HCT116 (cell line): ENCODE data around the gene EXOC4. TPM values are rescaled to one million over a fixed set of nuclear protein-coding genes. Genes with fewer than 3 reads are reported as not detected.

Experiments used
- ATAC-seq: fragments of 200-7000 bp; cut with Tn5 transposase; 2 replicates; pipeline ENCODE4 v1.9.1; 2020; ENCODE audit warnings: mild to moderate bottlenecking, moderate library complexity
- BruUV-seq: library from RNA; stranded (reverse); fragments of 400-500 nt; replicated peaks from 2 replicates; lab custom pipeline; 2021; lab: Mats Ljungman, UMichigan
- CTCF ChIA-PET: fragments of 300-600 bp; sonication (Branson Sonifier 250); formaldehyde crosslinking; loops from one replicate; lab custom pipeline; 2021; ENCODE audit warnings: antibody characterized with exemption; lab: Charles Lee
- POLR2A ChIA-PET: fragments of 300-600, 350-600 bp; sonication (Branson Sonifier 250); formaldehyde crosslinking; loops from one replicate; lab custom pipeline; 2021; ENCODE audit warnings: antibody characterized with exemption; lab: Charles Lee
- RAD21 ChIA-PET, 2 experiments: fragments of 300-600 bp; sonication (Branson Sonifier 250); formaldehyde crosslinking; loops; one replicate each; lab custom pipeline; 2023; ENCODE audit warnings: low total read pairs in 2 of 2; ENCODE audit not compliant: uncharacterized antibody in 2 of 2, unreplicated experiment in 2 of 2, low non-redundant PET in 1 of 2; lab: Charles Lee
- DNase-seq: peaks from one replicate; pipeline ENCODE4 v3.0.0-alpha.2; 2010; ENCODE audit warnings: low read depth, low spot score
- H2AFZ ChIP-seq: fragments of 200-600 bp; shearing (Covaris generic), sonication (generic); 2 replicates; pipeline ENCODE4 v1.6.1; 2017; ENCODE audit warnings: low read depth, mixed run types, mixed read lengths, antibody characterized with exemption, low read length; ENCODE audit not compliant: poor library complexity, severe bottlenecking
- H3K27ac ChIP-seq: 2 replicates; pipeline ENCODE4 v1.5.1; 2012; ENCODE audit warnings: low read depth, low read length
- H3K27me3 ChIP-seq: fragments of 200-600 bp; sonication (generic); 2 replicates; pipeline ENCODE4 v1.6.1; 2016; ENCODE audit warnings: mixed run types, low read length, mixed read lengths; ENCODE audit not compliant: insufficient read depth
- H3K36me3 ChIP-seq, 2 experiments: fragments of 200-500 bp in 1 of 2; fragments of 200-600 bp in 1 of 2; sonication (Bioruptor generic) in 1 of 2; sonication (generic) in 1 of 2; 2 replicates each; pipeline versions ENCODE4 v1.5.1 to v1.6.1; 2014 to 2016; ENCODE audit warnings: low read length in 2 of 2, inconsistent platforms in 1 of 2, mixed read lengths in 1 of 2, mixed run types in 1 of 2; ENCODE audit not compliant: insufficient read depth in 2 of 2, control insufficient read depth in 1 of 2
- H3K4me1 ChIP-seq, 2 experiments: fragments of 200-600 bp in 1 of 2; sonication (generic) in 1 of 2; 2 replicates each; pipeline versions ENCODE4 v1.5.1 to v1.6.1; 2012 to 2017; ENCODE audit warnings: low read length in 2 of 2, inconsistent platforms in 1 of 2, mild to moderate bottlenecking in 1 of 2, mixed read lengths in 1 of 2, mixed run types in 1 of 2, moderate library complexity in 1 of 2; ENCODE audit not compliant: insufficient read depth in 2 of 2, control insufficient read depth in 1 of 2
- H3K4me2 ChIP-seq: fragments of 200-600 bp; sonication (generic); 2 replicates; pipeline ENCODE4 v1.6.1; 2017; ENCODE audit warnings: mixed run types, low read length, mixed read lengths
- H3K4me3 ChIP-seq, 2 experiments: fragments of 200-600 bp in 1 of 2; sonication (generic) in 1 of 2; replicated peaks in 1 of 2; 2 replicates each; pipeline ENCODE4 v1.5.1; 2011 to 2016; ENCODE audit warnings: low read length in 2 of 2, control low read depth in 1 of 2, low read depth in 1 of 2, mild to moderate bottlenecking in 1 of 2, mixed read lengths in 1 of 2, mixed run types in 1 of 2
- H3K79me2 ChIP-seq: fragments of 200-600 bp; sonication (generic); 2 replicates; pipeline ENCODE4 v1.6.1; 2017; ENCODE audit warnings: mild to moderate bottlenecking, mixed run types, low read length, moderate library complexity, mixed read lengths; ENCODE audit not compliant: insufficient read depth
- H3K9ac ChIP-seq: fragments of 200-600 bp; sonication (generic); 2 replicates; pipeline ENCODE4 v1.6.1; 2016; ENCODE audit warnings: low read length, mixed read lengths
- H3K9me2 ChIP-seq: fragments of 200-600 bp; sonication (generic), shearing (Covaris generic); 2 replicates; pipeline ENCODE4 v1.6.1; 2017; ENCODE audit warnings: mixed run types, mild to moderate bottlenecking, moderate library complexity; ENCODE audit not compliant: insufficient read depth
- H3K9me3 ChIP-seq, 2 experiments: fragments of 200-500 bp in 1 of 2; fragments of 200-600 bp in 1 of 2; sonication (Bioruptor generic) in 1 of 2; sonication (generic) in 1 of 2; 2 replicates each; pipeline ENCODE4 v1.6.1; 2014 to 2017; ENCODE audit warnings: low read length in 2 of 2, mixed read lengths in 2 of 2, inconsistent platforms in 1 of 2, low read depth in 1 of 2, mild to moderate bottlenecking in 1 of 2, mixed run types in 1 of 2, moderate library complexity in 1 of 2; ENCODE audit not compliant: control insufficient read depth in 1 of 2, insufficient read depth in 1 of 2
- H4K20me1 ChIP-seq: fragments of 200-600 bp; sonication (generic), shearing (Covaris generic); 2 replicates; pipeline ENCODE4 v1.6.1; 2017; ENCODE audit warnings: mixed run types, mild to moderate bottlenecking, moderate library complexity; ENCODE audit not compliant: insufficient read depth
- ELF1 ChIP-seq: IDR thresholded peaks from 2 replicates; pipeline ENCODE4 v1.6.1; 2012; ENCODE audit warnings: low read depth, borderline replicate concordance
- EZH2 ChIP-seq: fragments of 200-600 bp; sonication (generic); IDR thresholded peaks from 2 replicates; pipeline ENCODE4 v1.6.1; 2017; ENCODE audit warnings: antibody characterized with exemption, mixed run types
- EZH2phosphoT487 ChIP-seq: fragments of 200-600 bp; IDR thresholded peaks from 2 replicates; pipeline ENCODE4 v1.6.1; 2018; ENCODE audit warnings: antibody characterized with exemption, borderline replicate concordance
- FOSL1 ChIP-seq: IDR thresholded peaks from 2 replicates; pipeline ENCODE4 v1.6.1; 2012; ENCODE audit warnings: low read depth
- POLR2A ChIP-seq: IDR thresholded peaks from 2 replicates; pipeline ENCODE4 v1.7.0; 2011; ENCODE audit warnings: borderline replicate concordance; ENCODE audit not compliant: insufficient read depth, insufficient read length; ENCODE audit errors: extremely low read depth
- REST ChIP-seq: IDR thresholded peaks from 2 replicates; pipeline ENCODE4 v1.6.1; 2012; ENCODE audit warnings: low read depth
- SP1 ChIP-seq: IDR thresholded peaks from 2 replicates; pipeline ENCODE4 v1.6.1; 2012; ENCODE audit warnings: low read depth
- SRF ChIP-seq: IDR thresholded peaks from 2 replicates; pipeline ENCODE4 v1.6.1; 2012; ENCODE audit warnings: low read depth
- intact Hi-C: fragments of 100-400 bp; cut with micrococcal nuclease; formaldehyde crosslinking; loops from 2 replicates; pipeline ENCODE4 v1.10.0; 2022
- total RNA-seq: library from RNA; stranded (reverse); gene quantifications from one replicate; pipeline ENCODE4 v1.2.1, GENCODE V29; 2021; ENCODE audit not compliant: unreplicated experiment
- TF ChIP-seq, protein P1 (sequence below): IDR thresholded peaks from 2 replicates; pipeline ENCODE4 v1.6.1; 2012

Gene EXOC4
- total RNA-seq, 1 experiment from 2014 or later = 40.3 TPM

DNA sequence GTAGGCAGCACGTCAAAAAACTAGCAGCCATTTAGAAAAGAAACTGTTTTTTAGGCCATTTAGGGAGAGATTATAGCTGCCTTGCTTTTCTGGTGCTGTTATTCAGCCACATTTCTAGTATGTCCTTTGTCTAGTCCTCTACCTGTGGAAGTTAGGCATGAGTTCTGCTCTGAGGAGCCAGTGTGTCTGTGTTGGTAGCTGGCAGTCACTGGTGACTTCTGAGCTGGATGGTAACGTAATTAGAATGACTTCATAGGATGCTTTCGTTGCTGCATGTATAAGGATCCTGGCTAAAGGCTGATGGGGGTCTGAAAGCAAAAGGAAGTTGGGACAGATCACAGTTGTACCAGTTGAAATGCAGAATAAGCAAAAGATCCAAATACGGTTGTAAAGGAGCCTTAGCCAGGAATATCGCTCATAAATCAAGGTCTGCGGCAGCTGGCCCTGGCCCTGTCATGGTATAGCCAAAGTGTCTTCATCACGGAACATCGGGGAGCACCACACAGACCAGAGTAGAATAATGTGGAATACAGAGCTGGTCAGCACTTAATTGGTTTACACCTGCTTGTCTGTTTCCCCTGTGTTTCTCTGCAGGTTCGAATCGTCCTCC is 226.7 kb downstream of the EXOC4 start:
- Histone ChIP-seq H3K79me2 (no peaks in the 10 kb centered on the region), H3K4me3 (no peak overlapping the region), H3K27ac (no peak overlapping the region), H3K4me1 (no peaks in the 10 kb centered on the region), H3K9me3 (no peaks in the 10 kb centered on the region), H3K9me2 (no peaks in the 10 kb centered on the region), H3K27me3 (no peaks in the 10 kb centered on the region), H3K4me2 (no peak overlapping the region), H3K36me3 (no peaks in the 10 kb centered on the region), H2AFZ (no peak overlapping the region), H4K20me1 (no peaks in the 10 kb centered on the region), H3K9ac (no peak overlapping the region)
- ChIA-PET CTCF (no interaction called here), POLR2A (interaction anchor here (0.9 kb wide), 1 partner anchor 769 kb away, joined by 3 read pairs; no protein-coding TSS in a partner anchor), RAD21 (no interaction called here)
- no TSS peak for BruUV-seq
- no peak for ATAC-seq
- intact Hi-C loops = no loop called here
- DNase-seq = no peak
- no peak for TF ChIP-seq SRF
- no peak for TF ChIP-seq POLR2A
- TF ChIP-seq EZH2phosphoT487 = no peak
- no peak for TF ChIP-seq EZH2
- no peak for TF ChIP-seq REST

DNA sequence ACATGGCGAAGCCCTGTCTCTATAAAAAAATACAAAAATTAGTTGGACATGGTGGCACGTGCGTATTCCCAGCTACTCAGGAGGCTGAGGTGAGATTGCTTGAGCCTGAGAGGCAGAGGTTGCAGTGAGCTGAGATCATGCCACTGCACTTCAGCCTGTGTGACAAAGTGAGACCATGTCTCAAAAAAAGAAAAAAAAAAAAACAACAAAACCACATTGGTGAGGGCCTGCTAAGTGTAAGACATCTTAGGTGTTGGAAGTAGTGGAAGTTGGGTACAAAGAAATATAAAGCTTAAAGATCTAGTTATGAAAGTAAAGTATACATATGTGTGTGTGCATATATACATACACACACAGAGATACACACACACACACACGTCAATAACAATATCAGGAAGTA is 228.0 kb downstream of the EXOC4 start:
- no peak for ATAC-seq
- no peaks in the 10 kb centered on the region for H3K36me3 ChIP-seq
- no peak overlapping the region for H3K9ac ChIP-seq
- H3K4me3 ChIP-seq = no peak overlapping the region
- TF ChIP-seq EZH2 (no peak), ELF1 (no peak), SP1 (no peak), FOSL1 (no peak)
- TF ChIP-seq, protein P1, sequence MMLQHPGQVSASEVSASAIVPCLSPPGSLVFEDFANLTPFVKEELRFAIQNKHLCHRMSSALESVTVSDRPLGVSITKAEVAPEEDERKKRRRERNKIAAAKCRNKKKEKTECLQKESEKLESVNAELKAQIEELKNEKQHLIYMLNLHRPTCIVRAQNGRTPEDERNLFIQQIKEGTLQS = no peak
- intact Hi-C loops = no loop called here
- H3K27me3 ChIP-seq = no peaks in the 10 kb centered on the region
- no peak overlapping the region for H3K27ac ChIP-seq
- DNase-seq = no peak
- no peaks in the 10 kb centered on the region for H3K9me2 ChIP-seq
- POLR2A ChIA-PET = no interaction called here
- H3K9me3 ChIP-seq = no peaks in the 10 kb centered on the region
- no peaks in the 10 kb centered on the region for H3K4me1 ChIP-seq
- no peak overlapping the region for H2AFZ ChIP-seq
- RAD21 ChIA-PET = no interaction called here
- CTCF ChIA-PET = no interaction called here
- no TSS peak for BruUV-seq
- no peak overlapping the region for H3K4me2 ChIP-seq
- no peaks in the 10 kb centered on the region for H3K79me2 ChIP-seq
- no peaks in the 10 kb centered on the region for H4K20me1 ChIP-seq
